Measurements from ENCODE around the gene BRF1. TPM values are rescaled to one million over a fixed set of nuclear protein-coding genes. Genes with fewer than 3 reads are reported as not detected.
A peak's percentile ranks its signal among the peaks of the same experiment; 100 is the strongest.

Gene BRF1
- total RNA-seq, 1 donor from 2014 or later, result 16.9 TPM

GRCh38 chr14:105167303-105168092 lies 133.3 kb downstream of the BRF1 start:
- peak overlapping the region; percentile 94 for H3K4me2 ChIP-seq
- TF ChIP-seq, protein P1, sequence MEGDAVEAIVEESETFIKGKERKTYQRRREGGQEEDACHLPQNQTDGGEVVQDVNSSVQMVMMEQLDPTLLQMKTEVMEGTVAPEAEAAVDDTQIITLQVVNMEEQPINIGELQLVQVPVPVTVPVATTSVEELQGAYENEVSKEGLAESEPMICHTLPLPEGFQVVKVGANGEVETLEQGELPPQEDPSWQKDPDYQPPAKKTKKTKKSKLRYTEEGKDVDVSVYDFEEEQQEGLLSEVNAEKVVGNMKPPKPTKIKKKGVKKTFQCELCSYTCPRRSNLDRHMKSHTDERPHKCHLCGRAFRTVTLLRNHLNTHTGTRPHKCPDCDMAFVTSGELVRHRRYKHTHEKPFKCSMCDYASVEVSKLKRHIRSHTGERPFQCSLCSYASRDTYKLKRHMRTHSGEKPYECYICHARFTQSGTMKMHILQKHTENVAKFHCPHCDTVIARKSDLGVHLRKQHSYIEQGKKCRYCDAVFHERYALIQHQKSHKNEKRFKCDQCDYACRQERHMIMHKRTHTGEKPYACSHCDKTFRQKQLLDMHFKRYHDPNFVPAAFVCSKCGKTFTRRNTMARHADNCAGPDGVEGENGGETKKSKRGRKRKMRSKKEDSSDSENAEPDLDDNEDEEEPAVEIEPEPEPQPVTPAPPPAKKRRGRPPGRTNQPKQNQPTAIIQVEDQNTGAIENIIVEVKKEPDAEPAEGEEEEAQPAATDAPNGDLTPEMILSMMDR (IDR thresholded peaks at IDR 0.05), result peak; percentile 46
- TF ChIP-seq EZH2phosphoT487 (IDR thresholded peaks at IDR 0.05), result peak; percentile 60
- peak; percentile 83 for TF ChIP-seq EZH2 (IDR thresholded peaks at IDR 0.05)
- H3K4me1 Mint-ChIP-seq, result peaks cover 7% of the 10 kb centered on the region
- no peaks in the 10 kb centered on the region for H3K36me3 Mint-ChIP-seq
- H3K27ac ChIP-seq, result no peak overlapping the region
- H3K27ac Mint-ChIP-seq, result no peak overlapping the region
- no peaks in the 10 kb centered on the region for H3K36me3 ChIP-seq
- peak; percentile 66 for DNase-seq (ENCODE audit: low spot score)
- H3K4me1 ChIP-seq, result peaks cover 6% of the 10 kb centered on the region
- H3K4me3 Mint-ChIP-seq, result peak overlapping the region; percentile 66
- H3K27me3 ChIP-seq, result peaks cover 40% of the 10 kb centered on the region
- H3K9ac ChIP-seq, result no peak overlapping the region
- no peaks in the 10 kb centered on the region for H3K9me3 ChIP-seq (ENCODE audit: low read depth)
- peak overlapping the region; percentile 68 for H2AFZ ChIP-seq (replicated peaks)
- H3K4me3 ChIP-seq, result peak overlapping the region; percentile 55
- H3K27me3 Mint-ChIP-seq (ENCODE audit: insufficient read depth, low read depth), result peaks cover 11% of the 10 kb centered on the region
- no peaks in the 10 kb centered on the region for H3K9me3 Mint-ChIP-seq
- H3F3A ChIP-seq (ENCODE audit: low read depth), result peaks cover 12% of the 10 kb centered on the region
- H3K79me2 ChIP-seq (ENCODE audit: low read depth), result no peaks in the 10 kb centered on the region
- peaks cover 39% of the 10 kb centered on the region for H4K20me1 ChIP-seq (ENCODE audit: low read depth)

- H3K27me3 ChIP-seq, result peaks cover 40% of the 10 kb centered on the region
- H3K4me2 ChIP-seq, result no peak overlapping the region
- H3K4me1 ChIP-seq, result peaks cover 6% of the 10 kb centered on the region
- H3K4me3 Mint-ChIP-seq, result peak overlapping the region; percentile 68
- H3K9me3 ChIP-seq (ENCODE audit: low read depth), result no peaks in the 10 kb centered on the region
- no peaks in the 10 kb centered on the region for H3K36me3 Mint-ChIP-seq
- no peaks in the 10 kb centered on the region for H3K79me2 ChIP-seq (ENCODE audit: low read depth)
- H3K27ac ChIP-seq, result no peak overlapping the region
- no peak for DNase-seq (ENCODE audit: low spot score)
- H3K27ac Mint-ChIP-seq, result no peak overlapping the region
- peaks cover 36% of the 10 kb centered on the region for H4K20me1 ChIP-seq (ENCODE audit: low read depth)
- no peaks in the 10 kb centered on the region for H3K9me3 Mint-ChIP-seq
- H3K4me3 ChIP-seq, result no peak overlapping the region
- no peak overlapping the region for H2AFZ ChIP-seq (replicated peaks)
- H3K27me3 Mint-ChIP-seq (ENCODE audit: insufficient read depth, low read depth), result peaks cover 11% of the 10 kb centered on the region
- no peaks in the 10 kb centered on the region for H3K36me3 ChIP-seq
- H3F3A ChIP-seq (ENCODE audit: low read depth), result peaks cover 12% of the 10 kb centered on the region
- H3K4me1 Mint-ChIP-seq, result peaks cover 6% of the 10 kb centered on the region
- TF ChIP-seq EZH2 (IDR thresholded peaks at IDR 0.05) (peak; percentile 35), EZH2phosphoT487 (IDR thresholded peaks at IDR 0.05) (no peak)
- TF ChIP-seq, protein P1 (IDR thresholded peaks at IDR 0.05), result no peak
- no peak overlapping the region for H3K9ac ChIP-seq
Measured at GRCh38 chr14:105166571-105167302, 134.1 kb downstream of the BRF1 start.

DNA sequence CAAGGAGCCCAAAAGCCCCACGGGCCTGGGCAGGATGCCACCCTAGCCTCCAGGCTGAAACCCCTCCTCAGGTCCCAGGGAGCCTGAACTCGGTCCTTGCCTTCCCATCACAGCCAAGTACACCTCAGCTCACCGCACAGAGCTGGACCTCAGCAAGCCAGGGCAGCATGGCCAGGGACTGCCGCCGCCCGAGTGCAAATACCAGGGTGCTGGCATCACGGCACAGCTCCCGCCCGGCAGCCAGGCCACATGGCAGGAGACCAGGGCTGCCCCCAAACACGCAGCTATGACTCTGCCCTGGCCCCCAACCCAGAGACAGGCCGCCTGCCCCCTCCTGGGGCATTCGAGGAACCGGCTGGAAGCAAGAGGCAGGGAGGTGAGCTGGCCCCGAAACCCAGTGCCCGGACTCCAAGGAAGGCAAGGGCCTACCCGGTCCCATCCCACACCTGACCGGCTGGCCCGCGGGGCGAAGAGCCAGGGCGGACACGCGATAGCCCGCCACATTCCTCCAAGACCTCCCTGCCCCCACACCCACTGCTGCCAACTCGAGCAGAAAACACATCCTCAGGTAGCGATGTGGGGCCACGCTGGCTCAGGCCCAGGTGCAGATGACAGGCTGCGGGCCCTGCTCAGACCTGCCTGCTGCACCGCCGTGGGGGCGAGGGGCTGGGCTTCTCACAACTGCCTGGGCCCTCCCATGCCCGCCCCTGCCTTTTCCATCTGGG lies 134.9 kb downstream of the BRF1 start:
- no peak for DNase-seq (ENCODE audit: low spot score)
- H3K36me3 ChIP-seq, result no peaks in the 10 kb centered on the region
- H3K4me3 ChIP-seq, result no peak overlapping the region
- H3K9ac ChIP-seq, result no peak overlapping the region
- H3K36me3 Mint-ChIP-seq, result no peaks in the 10 kb centered on the region
- no peaks in the 10 kb centered on the region for H3K79me2 ChIP-seq (ENCODE audit: low read depth)
- H3K27me3 ChIP-seq, result peaks cover 40% of the 10 kb centered on the region
- TF ChIP-seq, protein P1 (IDR thresholded peaks at IDR 0.05), result no peak
- no peak for TF ChIP-seq EZH2 (IDR thresholded peaks at IDR 0.05)
- no peak for TF ChIP-seq EZH2phosphoT487 (IDR thresholded peaks at IDR 0.05)
- H3K4me1 ChIP-seq, result peaks cover 6% of the 10 kb centered on the region
- no peaks in the 10 kb centered on the region for H3K9me3 ChIP-seq (ENCODE audit: low read depth)
- peaks cover 12% of the 10 kb centered on the region for H3K27me3 Mint-ChIP-seq (ENCODE audit: insufficient read depth, low read depth)
- no peak overlapping the region for H3K4me2 ChIP-seq
- H4K20me1 ChIP-seq (ENCODE audit: low read depth), result peaks cover 31% of the 10 kb centered on the region
- no peak overlapping the region for H2AFZ ChIP-seq (replicated peaks)
- H3F3A ChIP-seq (ENCODE audit: low read depth), result peaks cover 12% of the 10 kb centered on the region
- H3K27ac ChIP-seq, result no peak overlapping the region
- H3K4me3 Mint-ChIP-seq, result peak overlapping the region; percentile 41
- H3K9me3 Mint-ChIP-seq, result no peaks in the 10 kb centered on the region
- no peak overlapping the region for H3K27ac Mint-ChIP-seq
- H3K4me1 Mint-ChIP-seq, result peaks cover 5% of the 10 kb centered on the region
